K562 (cell line): ENCODE results near the gene PDZK1IP1. TPM values are rescaled to one million over a fixed set of nuclear protein-coding genes. Genes with fewer than 3 reads are reported as not detected.

Experiments
- ATAC-seq: fragments of 200-7000 bp; cut with Tn5 transposase; 3 replicates; pipeline ENCODE4 v1.9.1; 2020; ENCODE audit warnings: moderate library complexity
- BruUV-seq: library from RNA; stranded (reverse); fragments of 400-500 nt; replicated peaks from 2 replicates; lab custom pipeline; 2021; lab: Mats Ljungman, UMichigan
- CTCF ChIA-PET: fragments of 300-600 bp; formaldehyde crosslinking; extraction: SDS; loops from one replicate; lab custom pipeline; 2021; ENCODE audit warnings: low intra/inter-chr PET ratio; lab: Yijun Ruan, JAX
- POLR2A ChIA-PET: fragments of 300-600, 350-650 bp; sonication (Branson Sonifier 250); formaldehyde crosslinking; extraction: SDS; loops from one replicate; lab custom pipeline; 2021; ENCODE audit warnings: antibody characterized with exemption, inconsistent platforms; lab: Yijun Ruan, JAX
- DNase-seq, 4 experiments: peaks; one replicate each; pipeline versions ENCODE4 v3.0.0 to v3.0.0-alpha.2; 2011 to 2018; ENCODE audit warnings: low spot score in 3 of 4, mixed read lengths in 3 of 4; ENCODE audit errors: extremely low read depth in 1 of 4
- FAIRE-seq: peaks from 2 replicates; lab custom pipeline; 2011; peaks lifted over from hg19 to GRCh38; lab: Jason Lieb, UNC
- H2AFZ ChIP-seq: 2 replicates; pipeline ENCODE4 v1.6.0; 2011; ENCODE audit warnings: low read depth, low read length, control low read depth, inconsistent platforms
- H3K27ac ChIP-seq: fragments of 200-600 bp; 3 replicates; pipeline ENCODE4 v1.8.0; 2011; ENCODE audit warnings: low read depth, mild to moderate bottlenecking, control low read depth, inconsistent platforms, low read length, moderate library complexity, mixed read lengths; ENCODE audit errors: extremely low read depth
- H3K27me3 ChIP-seq, 2 experiments: fragments of 300-600 bp in 1 of 2; 2 replicates in 1 of 2; 3 replicates in 1 of 2; pipeline versions ENCODE4 v1.6.0 to v1.8.0; 2011; ENCODE audit warnings: inconsistent platforms in 2 of 2, low read length in 2 of 2, mild to moderate bottlenecking in 1 of 2, mixed read lengths in 1 of 2, moderate library complexity in 1 of 2; ENCODE audit not compliant: control insufficient read depth in 2 of 2, insufficient read depth in 2 of 2
- H3K36me3 ChIP-seq: fragments of 300-600 bp; 3 replicates; pipeline ENCODE4 v1.8.0; 2011; ENCODE audit warnings: mild to moderate bottlenecking, low read length, inconsistent platforms; ENCODE audit not compliant: control insufficient read depth, insufficient read depth
- H3K4me1 ChIP-seq, 2 experiments: fragments of 200-600 bp in 1 of 2; replicated peaks in 1 of 2; 2 replicates in 1 of 2; 3 replicates in 1 of 2; pipeline versions ENCODE4 v1.5.1 to v1.8.0; 2011; ENCODE audit warnings: inconsistent platforms in 2 of 2, low read length in 2 of 2, mild to moderate bottlenecking in 1 of 2, mixed read lengths in 1 of 2, moderate library complexity in 1 of 2; ENCODE audit not compliant: control insufficient read depth in 2 of 2, insufficient read depth in 2 of 2
- H3K4me2 ChIP-seq: 2 replicates; pipeline ENCODE4 v1.6.1; 2011; ENCODE audit warnings: low read length, control low read depth, inconsistent platforms, mixed read lengths; ENCODE audit not compliant: insufficient read depth
- H3K4me3 ChIP-seq: fragments of 200-600 bp; sonication (generic), shearing (Covaris generic); 2 replicates; pipeline ENCODE4 v1.5.1; 2016; ENCODE audit warnings: control low read depth, inconsistent platforms
- H3K79me2 ChIP-seq: fragments of 200-600 bp; 3 replicates; pipeline ENCODE4 v1.8.0; 2011; ENCODE audit warnings: low read length, inconsistent platforms; ENCODE audit not compliant: control insufficient read depth, insufficient read depth
- H3K9ac ChIP-seq, 2 experiments: 2 replicates each; pipeline versions ENCODE4 v1.6.0 to v1.6.1; 2011; ENCODE audit warnings: low read depth in 2 of 2, low read length in 2 of 2, control low read depth in 1 of 2, inconsistent platforms in 1 of 2, mild to moderate bottlenecking in 1 of 2, mixed read lengths in 1 of 2; ENCODE audit not compliant: insufficient read depth in 1 of 2
- H3K9me1 ChIP-seq: one replicate; pipeline ENCODE4 v1.6.0; 2011; ENCODE audit warnings: inconsistent platforms, mild to moderate bottlenecking, low read length, moderate library complexity; ENCODE audit not compliant: control insufficient read depth, insufficient read depth
- H3K9me3 ChIP-seq: replicated peaks from 2 replicates; pipeline ENCODE4 v1.5.1; 2011; ENCODE audit warnings: low read depth, low read length, inconsistent platforms; ENCODE audit not compliant: control insufficient read depth, insufficient read depth
- H4K20me1 ChIP-seq: replicated peaks from 2 replicates; pipeline ENCODE4 v1.6.1; 2011; ENCODE audit warnings: low read length, inconsistent platforms, mixed read lengths; ENCODE audit not compliant: control insufficient read depth, insufficient read depth
- CCAR2 ChIP-seq: fragments of 200-400 bp; formaldehyde crosslinking; IDR thresholded peaks from 2 replicates; pipeline ENCODE4 v1.6.1; 2017; ENCODE audit warnings: mild to moderate bottlenecking, low read depth, low read length
- CXXC5 ChIP-seq: fragments of 250-450 bp; sonication (Bioruptor Pico); IDR thresholded peaks from 2 replicates; pipeline ENCODE4 v1.8.0; 2022; ENCODE audit warnings: inconsistent platforms, mild to moderate bottlenecking, moderate library complexity
- RHOXF2B ChIP-seq: fragments of 250-450 bp; sonication (Bioruptor Pico); conservative IDR thresholded peaks from 2 replicates; pipeline ENCODE4 v1.5.1; 2021
- SNIP1 ChIP-seq: fragments of 450-650 bp; IDR thresholded peaks from 2 replicates; pipeline ENCODE4 v1.7.1; 2017; ENCODE audit warnings: low read depth, mild to moderate bottlenecking
- ZNF583 ChIP-seq: fragments of 250-450 bp; sonication (Bioruptor Pico); IDR thresholded peaks from 2 replicates; pipeline ENCODE4 v1.4.0; 2020
- WGBS: fragments of 100-300 bp; shearing (Covaris generic); methylation state at CpG from one replicate; pipeline ENCODE4 v1.1.6; 2016; ENCODE audit warnings: low coverage, mixed read lengths; ENCODE audit not compliant: insufficient coverage; ENCODE audit errors: missing lambda C conversion rate; 5-methylcytosine and 5-hydroxymethylcytosine counted together
- in situ Hi-C: fragments of 300-500 bp; cut with MboI; formaldehyde crosslinking; loops from 4 replicates; pipeline ENCODE4 v1.15.0; 2018; ENCODE audit warnings: inconsistent platforms, mixed read lengths
- intact Hi-C: fragments of 100-400 bp; cut with micrococcal nuclease; formaldehyde crosslinking; loops from 2 replicates; pipeline ENCODE4 v1.14.2; 2022
- polyA plus RNA-seq, 8 experiments: library from polyadenylated mRNA; depleted of rRNA in 4 of 8; stranded (reverse) in 5 of 8; unstranded in 3 of 8; fragments of >200 nt; fragmentation: Nextera tagmentation in 2 of 8; fragmentation: Illumina TruSeq in 1 of 8; extraction: Ambion mirVana in 2 of 8; extraction: Trizol in 1 of 8; gene quantifications; 2 replicates each; pipeline versions ENCODE4 v1.2.1 to v1.2.3, GENCODE V29; 2011 to 2014; ENCODE audit warnings: inconsistent platforms in 1 of 8, missing spikeins in 1 of 8
- total RNA-seq, 7 experiments: library from RNA; depleted of rRNA in 6 of 7; stranded (reverse); fragments of >200 nt in 6 of 7; fragmentation: Illumina TruSeq in 2 of 7; extraction: Trizol in 2 of 7; gene quantifications; 2 replicates each; pipeline versions ENCODE4 v1.2.1 to v1.2.3, GENCODE V29; 2011 to 2021; ENCODE audit warnings: low replicate concordance in 1 of 7
- TF ChIP-seq, protein P1 (sequence below): sonication (generic); formaldehyde crosslinking; IDR thresholded peaks from 2 replicates; pipeline ENCODE4 v1.4.0; 2020; ENCODE audit warnings: mild to moderate bottlenecking, missing genetic modification reagents

The PDZK1IP1 gene
- total and polyA plus RNA-seq, 9 of the 15 experiments (the other 6 are each of a cell fraction or from before 2014, with no cell fraction given): 0.17 to 0.68 (median 0.53) TPM; not detected in 2

DNA sequence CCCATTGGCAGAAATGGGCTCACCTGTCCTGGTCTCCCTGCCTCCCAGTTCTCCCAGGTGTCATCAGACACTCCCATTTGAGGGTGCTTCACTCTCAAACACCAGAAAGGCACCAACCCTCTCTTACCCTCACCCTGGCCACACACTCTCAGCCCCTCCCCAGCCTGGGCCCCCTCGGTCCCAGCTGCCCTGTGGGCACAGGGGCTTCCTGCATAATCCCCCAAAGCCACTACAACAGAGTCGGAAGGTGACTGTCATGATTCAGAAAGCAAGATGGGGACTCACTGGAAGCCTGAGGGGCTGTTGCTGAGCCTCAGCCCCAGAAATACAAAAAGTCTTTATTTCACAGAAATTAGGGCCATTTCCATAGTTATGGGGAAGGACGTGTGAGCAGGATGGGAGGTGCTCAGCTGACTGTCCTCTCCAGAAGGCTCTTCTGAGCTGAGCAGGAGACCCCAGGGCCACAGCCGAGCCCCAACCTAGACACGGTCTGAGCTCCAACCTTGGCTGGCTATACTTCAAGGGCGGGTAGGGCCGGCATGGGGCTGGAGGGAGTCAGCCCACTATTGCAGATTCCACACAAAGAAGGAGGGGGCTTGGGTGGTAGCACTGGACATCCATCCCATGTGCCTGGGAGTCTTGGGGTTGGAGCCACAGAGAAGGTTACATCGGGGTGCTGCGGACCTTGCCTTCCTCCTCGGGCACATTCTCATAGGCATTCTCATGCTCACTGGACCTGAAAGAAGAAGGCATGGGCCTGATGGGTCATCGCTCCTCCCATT, 6.3 kb downstream of the PDZK1IP1 start:
- H3K9me3 ChIP-seq: no peaks in the 10 kb centered on the region
- WGBS: 81% methylated on average over 11 of the region's 11 CpGs
- ChIA-PET POLR2A (interaction anchor here (0.6 to 7.1 kb wide), 6 partner anchors 11 to 640 kb away, joined by 3 to 65 read pairs (median 4); partner anchors contain the start of gene CMPK1), CTCF (no interaction called here)
- ATAC-seq (no peak), FAIRE-seq (no peak), DNase-seq (peak in 1 of 4 experiments; percentile 17)
- no peaks in the 10 kb centered on the region for H3K9me1 ChIP-seq
- intact Hi-C loops: loop anchor here (5.0 kb wide), 1 partner anchor 149 kb away; the partner anchor contains the start of gene CMPK1
- H3K4me2 ChIP-seq: peak overlapping the region; percentile 81; the same call in 1 of the 2 replicates
- no peaks in the 10 kb centered on the region for H3K27me3 ChIP-seq
- in situ Hi-C loops: loop anchor here (10.0 kb wide), 1 partner anchor 521 kb away; no protein-coding TSS in a partner anchor
- H3K4me1 ChIP-seq: peaks cover 49 to 75% of the 10 kb centered on the region in 2 experiments
- BruUV-seq: no TSS peak
- no peak overlapping the region for H3K4me3 ChIP-seq
- H3K27ac ChIP-seq: no peak overlapping the region; the same call in 1 of the 3 replicates
- TF ChIP-seq CXXC5 (CRISPR knock-in tag) (0 out of 2 replicates have a peak, but pooled peaks have one; percentile 1), SNIP1 (no peak), ZNF583 (no peak), RHOXF2B (CRISPR knock-in tag) (no peak), CCAR2 (no peak)
- TF ChIP-seq, protein P1, sequence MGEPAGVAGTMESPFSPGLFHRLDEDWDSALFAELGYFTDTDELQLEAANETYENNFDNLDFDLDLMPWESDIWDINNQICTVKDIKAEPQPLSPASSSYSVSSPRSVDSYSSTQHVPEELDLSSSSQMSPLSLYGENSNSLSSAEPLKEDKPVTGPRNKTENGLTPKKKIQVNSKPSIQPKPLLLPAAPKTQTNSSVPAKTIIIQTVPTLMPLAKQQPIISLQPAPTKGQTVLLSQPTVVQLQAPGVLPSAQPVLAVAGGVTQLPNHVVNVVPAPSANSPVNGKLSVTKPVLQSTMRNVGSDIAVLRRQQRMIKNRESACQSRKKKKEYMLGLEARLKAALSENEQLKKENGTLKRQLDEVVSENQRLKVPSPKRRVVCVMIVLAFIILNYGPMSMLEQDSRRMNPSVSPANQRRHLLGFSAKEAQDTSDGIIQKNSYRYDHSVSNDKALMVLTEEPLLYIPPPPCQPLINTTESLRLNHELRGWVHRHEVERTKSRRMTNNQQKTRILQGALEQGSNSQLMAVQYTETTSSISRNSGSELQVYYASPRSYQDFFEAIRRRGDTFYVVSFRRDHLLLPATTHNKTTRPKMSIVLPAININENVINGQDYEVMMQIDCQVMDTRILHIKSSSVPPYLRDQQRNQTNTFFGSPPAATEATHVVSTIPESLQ (CRISPR knock-in tag): no peak
- H4K20me1 ChIP-seq: no peaks in the 10 kb centered on the region
- H2AFZ ChIP-seq: peak overlapping the region; percentile 20; the same call in 1 of the 2 replicates
- peak overlapping the region; percentile 76 to 80; a peak in 3 of 4 replicates for H3K9ac ChIP-seq
- no peaks in the 10 kb centered on the region for H3K36me3 ChIP-seq
- H3K79me2 ChIP-seq: peaks cover 8% of the 10 kb centered on the region; the same call in 2 of the 3 replicates
